Osteoblast (primary cell): ENCODE results near the gene PHKA2. TPM values are rescaled to one million over a fixed set of nuclear protein-coding genes. Genes with fewer than 3 reads are reported as not detected.

Source experiments
- DNase-seq: peaks from one replicate; pipeline ENCODE4 v3.0.0; 2011; ENCODE audit warnings: low spot score, mixed read lengths; ENCODE audit not compliant: insufficient read length; ENCODE audit errors: missing footprints
- H2AFZ ChIP-seq: 2 replicates; pipeline ENCODE4 v1.6.0; 2011; ENCODE audit warnings: mild to moderate bottlenecking, low read length
- H3K27ac ChIP-seq: 2 replicates; pipeline ENCODE4 v1.5.1; 2011; ENCODE audit warnings: mild to moderate bottlenecking, low read depth, low read length, moderate library complexity
- H3K27me3 ChIP-seq: 2 replicates; pipeline ENCODE4 v1.6.0; 2012; ENCODE audit warnings: mild to moderate bottlenecking, control low read depth, inconsistent platforms, low read length, moderate library complexity; ENCODE audit not compliant: insufficient read depth
- H3K36me3 ChIP-seq: 2 replicates; pipeline ENCODE4 v1.5.1; 2011; ENCODE audit warnings: mild to moderate bottlenecking, low read length, control low read depth, moderate library complexity; ENCODE audit not compliant: insufficient read depth
- H3K4me1 ChIP-seq: 2 replicates; pipeline ENCODE4 v1.5.1; 2011; ENCODE audit warnings: mild to moderate bottlenecking, low read length, control low read depth, moderate library complexity; ENCODE audit not compliant: insufficient read depth
- H3K4me2 ChIP-seq: 2 replicates; pipeline ENCODE4 v1.6.0; 2011; ENCODE audit warnings: mild to moderate bottlenecking, low read length; ENCODE audit not compliant: insufficient read depth
- H3K4me3 ChIP-seq: fragments of 200-600 bp; sonication (generic); 3 replicates; pipeline ENCODE4 v1.5.1; 2012; ENCODE audit warnings: mild to moderate bottlenecking, low read length, inconsistent platforms; ENCODE audit not compliant: insufficient read depth
- H3K79me2 ChIP-seq: 2 replicates; pipeline ENCODE4 v1.6.0; 2012; ENCODE audit warnings: mild to moderate bottlenecking, low read length, control low read depth, inconsistent platforms; ENCODE audit not compliant: insufficient read depth
- H3K9me3 ChIP-seq: 2 replicates; pipeline ENCODE4 v1.5.1; 2011; ENCODE audit warnings: low read depth, low read length, control low read depth
- H4K20me1 ChIP-seq: 2 replicates; pipeline ENCODE4 v1.6.0; 2012; ENCODE audit warnings: mild to moderate bottlenecking, low read length, control low read depth; ENCODE audit not compliant: insufficient read depth
- total RNA-seq: library from RNA; depleted of rRNA; stranded (reverse); fragments of >200 nt; gene quantifications from 2 replicates; pipeline ENCODE4 v1.2.3, GENCODE V29; 2012
- TF ChIP-seq, protein P1 (sequence below): IDR thresholded peaks from 2 replicates; pipeline ENCODE4 v1.5.1; 2011; ENCODE audit warnings: mild to moderate bottlenecking, low read depth, low read length, moderate library complexity; ENCODE audit errors: extremely low read depth

PHKA2 gene
- total RNA-seq, 1 donor = 13.8 TPM

DNA sequence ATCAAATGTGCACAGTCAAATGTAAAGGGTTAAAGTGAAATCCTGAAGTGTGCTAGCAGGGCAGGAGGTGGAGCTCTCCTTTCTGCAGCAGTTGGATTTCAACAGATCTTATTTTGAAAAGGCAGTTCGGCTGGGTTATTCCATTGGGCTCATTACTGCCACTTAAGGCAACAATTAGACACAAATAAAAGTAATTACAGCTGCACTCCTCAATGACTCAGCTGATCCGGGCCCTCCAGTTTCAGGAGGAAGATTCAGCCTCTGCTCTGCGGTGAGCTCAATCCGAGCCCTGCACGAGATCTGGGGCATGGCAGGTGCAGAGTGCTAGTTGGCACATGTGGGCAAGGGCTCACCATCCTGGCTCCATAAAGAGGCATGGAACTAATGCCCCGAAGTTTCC is 85.4 kb downstream of the PHKA2 start:
- TF ChIP-seq, protein P1, sequence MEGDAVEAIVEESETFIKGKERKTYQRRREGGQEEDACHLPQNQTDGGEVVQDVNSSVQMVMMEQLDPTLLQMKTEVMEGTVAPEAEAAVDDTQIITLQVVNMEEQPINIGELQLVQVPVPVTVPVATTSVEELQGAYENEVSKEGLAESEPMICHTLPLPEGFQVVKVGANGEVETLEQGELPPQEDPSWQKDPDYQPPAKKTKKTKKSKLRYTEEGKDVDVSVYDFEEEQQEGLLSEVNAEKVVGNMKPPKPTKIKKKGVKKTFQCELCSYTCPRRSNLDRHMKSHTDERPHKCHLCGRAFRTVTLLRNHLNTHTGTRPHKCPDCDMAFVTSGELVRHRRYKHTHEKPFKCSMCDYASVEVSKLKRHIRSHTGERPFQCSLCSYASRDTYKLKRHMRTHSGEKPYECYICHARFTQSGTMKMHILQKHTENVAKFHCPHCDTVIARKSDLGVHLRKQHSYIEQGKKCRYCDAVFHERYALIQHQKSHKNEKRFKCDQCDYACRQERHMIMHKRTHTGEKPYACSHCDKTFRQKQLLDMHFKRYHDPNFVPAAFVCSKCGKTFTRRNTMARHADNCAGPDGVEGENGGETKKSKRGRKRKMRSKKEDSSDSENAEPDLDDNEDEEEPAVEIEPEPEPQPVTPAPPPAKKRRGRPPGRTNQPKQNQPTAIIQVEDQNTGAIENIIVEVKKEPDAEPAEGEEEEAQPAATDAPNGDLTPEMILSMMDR = no peak
- no peaks in the 10 kb centered on the region for H3K27me3 ChIP-seq
- H3K4me3 ChIP-seq = no peak overlapping the region
- no peak overlapping the region for H3K4me2 ChIP-seq
- peaks cover 6% of the 10 kb centered on the region for H3K4me1 ChIP-seq
- H3K36me3 ChIP-seq = peaks cover 8% of the 10 kb centered on the region
- H3K79me2 ChIP-seq = no peaks in the 10 kb centered on the region
- H3K9me3 ChIP-seq = no peaks in the 10 kb centered on the region
- H2AFZ ChIP-seq = no peak overlapping the region
- no peak overlapping the region for H3K27ac ChIP-seq
- peak; percentile 53 for DNase-seq
- H4K20me1 ChIP-seq = no peaks in the 10 kb centered on the region

DNA sequence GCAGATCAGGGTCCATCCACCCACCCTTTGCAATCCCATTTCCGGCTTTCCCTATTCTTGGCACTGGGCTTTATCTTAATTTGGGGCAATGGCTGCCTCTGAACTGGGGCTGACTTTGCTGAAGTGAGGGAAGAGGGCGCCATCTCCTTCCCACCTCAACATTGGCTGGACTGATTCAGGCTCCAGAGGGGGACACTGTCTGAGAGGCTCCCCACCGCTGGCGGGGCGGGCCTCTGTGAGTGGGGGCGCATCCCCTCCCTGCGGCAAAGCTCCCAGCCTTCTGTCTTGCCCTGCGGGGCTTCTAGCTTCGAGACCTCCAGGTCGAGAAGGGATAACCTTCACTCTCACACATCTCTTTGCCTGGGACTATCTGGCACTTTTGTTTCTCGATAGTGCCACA is 85.8 kb downstream of the PHKA2 start:
- no peak overlapping the region for H3K4me2 ChIP-seq
- H3K27me3 ChIP-seq = no peaks in the 10 kb centered on the region
- H4K20me1 ChIP-seq = no peaks in the 10 kb centered on the region
- H3K9me3 ChIP-seq = no peaks in the 10 kb centered on the region
- peaks cover 7% of the 10 kb centered on the region for H3K36me3 ChIP-seq
- DNase-seq = peak; percentile 58
- H3K79me2 ChIP-seq = no peaks in the 10 kb centered on the region
- no peak overlapping the region for H3K27ac ChIP-seq
- no peak overlapping the region for H3K4me3 ChIP-seq
- TF ChIP-seq, protein P1 = no peak
- H2AFZ ChIP-seq = no peak overlapping the region
- peaks cover 6% of the 10 kb centered on the region for H3K4me1 ChIP-seq

DNA sequence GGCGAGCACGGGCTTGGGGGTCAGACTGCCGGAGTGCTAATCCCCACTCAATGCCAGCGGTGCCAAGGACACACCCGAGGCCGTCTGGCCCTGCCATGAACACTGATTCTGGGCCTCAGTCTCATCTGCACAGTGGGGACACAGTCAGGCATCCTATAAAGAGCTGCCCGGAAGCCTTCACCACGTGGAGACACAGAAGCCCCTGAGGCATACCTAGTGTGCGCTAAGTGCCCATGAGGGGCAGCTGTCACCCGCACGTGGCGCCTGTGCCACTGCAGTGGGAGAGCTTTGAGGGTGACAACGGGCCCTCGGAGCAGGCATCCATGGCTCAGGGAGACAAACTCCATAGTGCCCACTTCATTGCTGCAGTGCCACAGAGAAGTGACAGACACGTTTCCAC is 86.3 kb downstream of the PHKA2 start:
- peaks cover 3% of the 10 kb centered on the region for H3K36me3 ChIP-seq
- peak; percentile 34 for DNase-seq
- H3K4me3 ChIP-seq = no peak overlapping the region
- no peaks in the 10 kb centered on the region for H3K79me2 ChIP-seq
- no peak overlapping the region for H3K27ac ChIP-seq
- H2AFZ ChIP-seq = no peak overlapping the region
- no peak overlapping the region for H3K4me2 ChIP-seq
- TF ChIP-seq, protein P1 = no peak
- no peaks in the 10 kb centered on the region for H3K9me3 ChIP-seq
- H3K4me1 ChIP-seq = peaks cover 6% of the 10 kb centered on the region
- no peaks in the 10 kb centered on the region for H3K27me3 ChIP-seq
- no peaks in the 10 kb centered on the region for H4K20me1 ChIP-seq

DNA sequence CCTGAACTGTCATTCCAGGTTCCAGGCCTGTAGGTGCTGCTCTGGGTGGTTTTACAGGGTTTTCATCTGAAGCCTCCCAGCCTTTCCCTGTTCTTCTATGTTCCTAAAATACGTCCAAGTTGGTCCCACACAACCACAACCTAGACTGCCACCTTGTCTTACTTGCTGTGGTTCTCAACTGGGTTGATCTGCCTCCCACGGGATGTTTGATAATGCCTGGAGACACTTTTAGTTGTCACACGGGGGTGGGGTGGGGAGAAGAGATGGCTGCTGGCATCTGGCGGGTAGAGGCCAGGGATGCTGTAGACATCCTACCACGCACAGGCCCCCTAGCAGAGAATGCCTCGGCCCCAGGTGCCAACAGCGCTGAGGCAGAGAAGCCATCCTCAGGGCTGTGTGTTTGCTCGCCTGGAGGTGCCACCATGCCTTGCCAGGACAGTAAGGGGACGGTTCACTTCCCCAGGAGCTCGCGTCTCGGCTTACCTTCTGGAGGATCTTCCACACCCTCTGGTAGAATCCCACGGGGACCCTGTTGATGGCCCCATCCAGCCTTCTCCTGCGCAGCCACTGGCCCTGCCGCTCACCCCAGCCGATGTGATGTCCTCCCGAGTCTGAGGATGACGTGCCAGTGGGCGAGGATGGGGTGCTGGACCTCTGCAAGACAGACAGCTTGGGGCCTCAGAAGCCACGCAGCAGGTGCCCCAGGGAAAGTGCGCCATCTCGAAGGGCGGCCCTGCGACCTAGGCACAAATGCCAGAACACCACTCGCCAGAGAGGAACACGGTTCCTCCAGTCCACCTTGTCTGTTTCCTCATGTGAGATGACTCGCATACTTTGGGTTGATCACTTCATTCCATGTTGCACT is 87.0 kb downstream of the PHKA2 start:
- Histone ChIP-seq H3K9me3 (no peaks in the 10 kb centered on the region), H2AFZ (no peak overlapping the region), H3K4me3 (no peak overlapping the region), H3K27ac (no peak overlapping the region), H3K4me2 (no peak overlapping the region), H3K4me1 (peaks cover 6% of the 10 kb centered on the region), H3K79me2 (no peaks in the 10 kb centered on the region), H4K20me1 (no peaks in the 10 kb centered on the region), H3K27me3 (no peaks in the 10 kb centered on the region), H3K36me3 (peaks cover 3% of the 10 kb centered on the region)
- peak; percentile 61 for DNase-seq
- TF ChIP-seq, protein P1 = no peak
